Neural cell (in vitro differentiated cells): ENCODE measurements around the gene NEK10.

Experiments used
- TAF1 ChIP-seq: IDR thresholded peaks from 2 replicates; pipeline ENCODE4 v1.6.1; 2012; ENCODE audit warnings: low read depth
- TF ChIP-seq, protein P1 (sequence below): fragments of 450-650 bp; IDR thresholded peaks from 2 replicates; pipeline ENCODE4 v1.5.1; 2014; ENCODE audit warnings: antibody characterized with exemption, mild to moderate bottlenecking, moderate library complexity; ENCODE audit not compliant: poor library complexity, severe bottlenecking

DNA sequence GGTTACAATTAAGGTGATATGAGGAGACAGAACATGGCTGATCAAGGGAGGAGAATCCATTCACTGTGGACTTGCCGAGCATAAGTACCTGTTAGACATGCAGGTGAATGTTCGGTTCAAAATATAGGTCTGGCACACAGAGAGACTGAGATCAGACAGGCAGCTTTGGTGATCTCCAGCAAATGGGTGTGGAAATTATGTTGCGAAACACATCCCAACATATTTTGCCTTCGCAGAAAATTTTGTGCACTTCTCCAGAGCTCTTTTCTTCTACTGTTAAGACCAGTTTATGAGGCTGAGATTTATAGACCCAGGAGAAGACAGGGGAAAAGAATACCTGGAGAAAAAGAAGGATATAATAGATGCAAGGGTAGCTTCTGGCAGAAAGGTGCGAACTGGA lies 183.2 kb downstream of the NEK10 start:
- TF ChIP-seq, protein P1, sequence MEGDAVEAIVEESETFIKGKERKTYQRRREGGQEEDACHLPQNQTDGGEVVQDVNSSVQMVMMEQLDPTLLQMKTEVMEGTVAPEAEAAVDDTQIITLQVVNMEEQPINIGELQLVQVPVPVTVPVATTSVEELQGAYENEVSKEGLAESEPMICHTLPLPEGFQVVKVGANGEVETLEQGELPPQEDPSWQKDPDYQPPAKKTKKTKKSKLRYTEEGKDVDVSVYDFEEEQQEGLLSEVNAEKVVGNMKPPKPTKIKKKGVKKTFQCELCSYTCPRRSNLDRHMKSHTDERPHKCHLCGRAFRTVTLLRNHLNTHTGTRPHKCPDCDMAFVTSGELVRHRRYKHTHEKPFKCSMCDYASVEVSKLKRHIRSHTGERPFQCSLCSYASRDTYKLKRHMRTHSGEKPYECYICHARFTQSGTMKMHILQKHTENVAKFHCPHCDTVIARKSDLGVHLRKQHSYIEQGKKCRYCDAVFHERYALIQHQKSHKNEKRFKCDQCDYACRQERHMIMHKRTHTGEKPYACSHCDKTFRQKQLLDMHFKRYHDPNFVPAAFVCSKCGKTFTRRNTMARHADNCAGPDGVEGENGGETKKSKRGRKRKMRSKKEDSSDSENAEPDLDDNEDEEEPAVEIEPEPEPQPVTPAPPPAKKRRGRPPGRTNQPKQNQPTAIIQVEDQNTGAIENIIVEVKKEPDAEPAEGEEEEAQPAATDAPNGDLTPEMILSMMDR = no peak
- TF ChIP-seq TAF1 = no peak
